H9 (cell line): ENCODE results near the gene LRRC8E. TPM values are rescaled to one million over a fixed set of nuclear protein-coding genes. Genes with fewer than 3 reads are reported as not detected.

Experiments
- DNase-seq: peaks from one replicate; pipeline ENCODE4 v3.0.0-alpha.2; 2017
- H2AFZ ChIP-seq: one replicate; pipeline ENCODE4 v1.6.1; 2013; ENCODE audit warnings: mild to moderate bottlenecking, low read length, control low read depth, moderate library complexity
- H2AK5ac ChIP-seq: 2 replicates; pipeline ENCODE4 v1.6.1; 2013; ENCODE audit warnings: low read length, control low read depth, mixed read lengths; ENCODE audit not compliant: insufficient read length
- H2BK120ac ChIP-seq: one replicate; pipeline ENCODE4 v1.6.1; 2013; ENCODE audit warnings: low read depth, mild to moderate bottlenecking, low read length, control low read depth, inconsistent platforms; ENCODE audit not compliant: poor library complexity, severe bottlenecking
- H2BK12ac ChIP-seq: 2 replicates; pipeline ENCODE4 v1.6.1; 2013; ENCODE audit warnings: low read length, control low read depth, mixed read lengths, low read depth; ENCODE audit not compliant: insufficient read length
- H2BK15ac ChIP-seq: 2 replicates; pipeline ENCODE4 v1.6.1; 2013; ENCODE audit warnings: low read depth, low read length, control low read depth
- H2BK20ac ChIP-seq: one replicate; pipeline ENCODE4 v1.6.1; 2013; ENCODE audit warnings: low read depth, mild to moderate bottlenecking, low read length, control low read depth, inconsistent platforms; ENCODE audit not compliant: poor library complexity, severe bottlenecking
- H2BK5ac ChIP-seq: 2 replicates; pipeline ENCODE4 v1.6.1; 2013; ENCODE audit warnings: low read length, control low read depth, mixed read lengths; ENCODE audit not compliant: insufficient read length
- H3K14ac ChIP-seq: 2 replicates; pipeline ENCODE4 v1.6.1; 2013; ENCODE audit warnings: low read length, control low read depth; ENCODE audit not compliant: insufficient read depth
- H3K18ac ChIP-seq: 2 replicates; pipeline ENCODE4 v1.6.1; 2013; ENCODE audit warnings: low read depth, mild to moderate bottlenecking, mixed read lengths, low read length, control low read depth; ENCODE audit not compliant: insufficient read length
- H3K23ac ChIP-seq: 2 replicates; pipeline ENCODE4 v1.6.1; 2013; ENCODE audit warnings: low read length, control low read depth, mixed read lengths, low read depth; ENCODE audit not compliant: insufficient read length
- H3K23me2 ChIP-seq: 2 replicates; pipeline ENCODE4 v1.6.1; 2013; ENCODE audit warnings: low read depth, mild to moderate bottlenecking, mixed read lengths, low read length, control low read depth; ENCODE audit not compliant: insufficient read length, poor library complexity, severe bottlenecking
- H3K27ac ChIP-seq: 2 replicates; pipeline ENCODE4 v1.5.1; 2013; ENCODE audit warnings: low read length, control low read depth, mixed read lengths, low read depth; ENCODE audit not compliant: insufficient read length
- H3K27me3 ChIP-seq: 2 replicates; pipeline ENCODE4 v1.6.1; 2013; ENCODE audit warnings: low read length, control low read depth, inconsistent platforms; ENCODE audit not compliant: insufficient read depth
- H3K4ac ChIP-seq: 2 replicates; pipeline ENCODE4 v1.6.1; 2013; ENCODE audit warnings: low read depth, mild to moderate bottlenecking, control low read depth, inconsistent platforms, low read length, moderate library complexity
- H3K4me1 ChIP-seq: 2 replicates; pipeline ENCODE4 v1.6.1; 2013; ENCODE audit warnings: low read length, control low read depth, inconsistent platforms; ENCODE audit not compliant: insufficient read depth
- H3K4me2 ChIP-seq: 2 replicates; pipeline ENCODE4 v1.6.1; 2013; ENCODE audit warnings: low read length, control low read depth, mixed read lengths; ENCODE audit not compliant: insufficient read length, insufficient read depth
- H3K56ac ChIP-seq: 2 replicates; pipeline ENCODE4 v1.6.1; 2013; ENCODE audit warnings: low read depth, mild to moderate bottlenecking, mixed read lengths, low read length, control low read depth; ENCODE audit not compliant: insufficient read length
- H3K79me1 ChIP-seq: 2 replicates; pipeline ENCODE4 v1.6.1; 2013; ENCODE audit warnings: low read depth, mild to moderate bottlenecking, moderate library complexity, low read length, control low read depth, inconsistent platforms; ENCODE audit not compliant: insufficient read depth, poor library complexity, severe bottlenecking
- H3K79me2 ChIP-seq: 2 replicates; pipeline ENCODE4 v1.6.1; 2013; ENCODE audit warnings: low read length, control low read depth, inconsistent platforms; ENCODE audit not compliant: insufficient read depth
- H3K9ac ChIP-seq: 2 replicates; pipeline ENCODE4 v1.6.1; 2013; ENCODE audit warnings: low read length, control low read depth, mixed read lengths; ENCODE audit not compliant: insufficient read length; ENCODE audit errors: extremely low read depth
- H3K9me3 ChIP-seq: one replicate; pipeline ENCODE4 v1.6.1; 2013; ENCODE audit warnings: low read depth, low read length, inconsistent platforms; ENCODE audit not compliant: control insufficient read depth
- H3T11ph ChIP-seq: one replicate; pipeline ENCODE4 v1.6.1; 2013; ENCODE audit warnings: mild to moderate bottlenecking, low read length, control low read depth, inconsistent platforms
- H4K20me1 ChIP-seq: one replicate; pipeline ENCODE4 v1.6.1; 2013; ENCODE audit not compliant: control insufficient read depth, insufficient read length, insufficient read depth
- H4K5ac ChIP-seq: 2 replicates; pipeline ENCODE4 v1.6.1; 2013; ENCODE audit warnings: low read depth, mild to moderate bottlenecking, mixed read lengths, low read length, control low read depth; ENCODE audit not compliant: insufficient read length
- H4K8ac ChIP-seq: replicated peaks from 2 replicates; pipeline ENCODE4 v1.6.1; 2013; ENCODE audit warnings: low read length, control low read depth, mixed read lengths, low read depth; ENCODE audit not compliant: insufficient read length
- H4K91ac ChIP-seq: 2 replicates; pipeline ENCODE4 v1.6.1; 2013; ENCODE audit warnings: low read depth, mild to moderate bottlenecking, moderate library complexity, mixed read lengths, low read length, control low read depth; ENCODE audit not compliant: insufficient read length
- H3K27ac Mint-ChIP-seq, 3 experiments: 2 replicates in 2 of 3; 3 replicates in 1 of 3; pipeline ENCODE4 v1.8.0; 2020 to 2021; ENCODE audit warnings: mixed read lengths in 3 of 3, mild to moderate bottlenecking in 1 of 3, moderate library complexity in 1 of 3
- H3K27me3 Mint-ChIP-seq: 2 replicates; pipeline ENCODE4 v1.8.0; 2021; ENCODE audit warnings: low read depth, mild to moderate bottlenecking, moderate library complexity, mixed read lengths
- H3K36me3 Mint-ChIP-seq, 3 experiments: 2 replicates in 2 of 3; 3 replicates in 1 of 3; pipeline ENCODE4 v1.8.0; 2020 to 2021; ENCODE audit warnings: low read depth in 3 of 3, mixed read lengths in 3 of 3; ENCODE audit not compliant: insufficient read depth in 1 of 3
- H3K4me1 Mint-ChIP-seq, 2 experiments: 2 replicates each; pipeline ENCODE4 v1.8.0; 2020; ENCODE audit warnings: mixed read lengths in 2 of 2
- H3K4me3 Mint-ChIP-seq, 2 experiments: 2 replicates in 1 of 2; 3 replicates in 1 of 2; pipeline ENCODE4 v1.8.0; 2020 to 2021; ENCODE audit warnings: mild to moderate bottlenecking in 2 of 2, mixed read lengths in 2 of 2, moderate library complexity in 1 of 2
- H3K9me3 Mint-ChIP-seq, 2 experiments: 2 replicates in 1 of 2; 3 replicates in 1 of 2; pipeline ENCODE4 v1.8.0; 2020; ENCODE audit warnings: mild to moderate bottlenecking in 2 of 2, mixed read lengths in 2 of 2, moderate library complexity in 1 of 2
- WGBS: extraction: QIAGEN DNeasy Blood & Tissue Kit; methylation state at CpG from one replicate; pipeline ENCODE4 v1.1.7; 2013; ENCODE audit warnings: missing lambda C conversion rate, low lambda C conversion rate, mixed read lengths; ENCODE audit not compliant: insufficient read length; ENCODE audit errors: extremely low coverage; 5-methylcytosine and 5-hydroxymethylcytosine counted together
- total RNA-seq: library from RNA; stranded (reverse); gene quantifications from 2 replicates; pipeline ENCODE4 v1.2.1, GENCODE V29; 2021
- TF ChIP-seq, protein P1 (sequence below): fragments of 200-600 bp; sonication (generic); conservative IDR thresholded peaks from 3 replicates; pipeline ENCODE4 v1.8.0; 2021; ENCODE audit warnings: antibody characterized with exemption, mild to moderate bottlenecking

Gene LRRC8E
- total RNA-seq, 1 experiment from 2014 or later, result 4.8 TPM

DNA sequence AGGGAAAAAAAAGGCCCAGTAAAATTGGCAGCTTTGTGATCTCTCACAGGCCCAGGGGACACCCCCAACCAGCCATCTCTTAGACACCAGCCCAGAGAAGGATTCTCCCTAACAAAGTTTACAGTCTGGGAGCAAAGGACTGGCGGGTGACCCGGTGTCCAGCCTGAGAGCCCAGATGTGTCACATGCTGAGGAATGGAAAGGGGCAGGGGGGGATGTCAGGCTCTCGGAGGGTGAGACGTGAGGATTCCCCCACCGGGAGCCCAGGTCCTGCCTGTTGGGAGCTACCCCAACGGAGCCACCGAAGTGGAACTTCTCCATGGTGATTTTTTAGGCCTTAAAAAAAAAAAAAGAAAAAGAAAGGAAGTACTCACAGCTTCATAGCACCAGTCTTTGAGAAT is 42.5 kb downstream of the LRRC8E start:
- Histone ChIP-seq H3K23ac (no peak overlapping the region), H4K20me1 (no peaks in the 10 kb centered on the region), H3K9ac (no peak overlapping the region), H2BK20ac (no peak overlapping the region), H3K4me1 (0 out of 2 replicates have a peak, but pooled peaks cover 4% of the 10 kb centered on the region), H3K79me1 (no peaks in the 10 kb centered on the region), H3K27me3 (no peaks in the 10 kb centered on the region), H3K27ac (no peak overlapping the region), H3K9me3 (no peaks in the 10 kb centered on the region), H3K56ac (no peak overlapping the region), H2BK5ac (no peak overlapping the region), H4K91ac (no peak overlapping the region), H2BK120ac (no peak overlapping the region), H3K4ac (no peak overlapping the region), H4K5ac (no peak overlapping the region), H2BK15ac (no peak overlapping the region), H3K18ac (no peak overlapping the region), H2BK12ac (no peak overlapping the region), H3K14ac (no peak overlapping the region), H3K79me2 (no peaks in the 10 kb centered on the region), H4K8ac (no peak overlapping the region), H2AK5ac (no peak overlapping the region), H3K23me2 (no peaks in the 10 kb centered on the region), H3T11ph (no peak overlapping the region), H2AFZ (no peak overlapping the region), H3K4me2 (no peak overlapping the region)
- Mint-ChIP-seq H3K4me3 (no peak overlapping the region; a peak in 1 of 5 replicates), H3K4me1 (peaks cover 4 to 9% of the 10 kb centered on the region in 2 experiments), H3K27ac (no peak overlapping the region), H3K27me3 (no peaks in the 10 kb centered on the region), H3K36me3 (peaks cover 18 to 65% (median 45%) of the 10 kb centered on the region in 3 experiments; a peak in 6 of 7 replicates), H3K9me3 (no peaks in the 10 kb centered on the region)
- no peak for DNase-seq
- TF ChIP-seq, protein P1, sequence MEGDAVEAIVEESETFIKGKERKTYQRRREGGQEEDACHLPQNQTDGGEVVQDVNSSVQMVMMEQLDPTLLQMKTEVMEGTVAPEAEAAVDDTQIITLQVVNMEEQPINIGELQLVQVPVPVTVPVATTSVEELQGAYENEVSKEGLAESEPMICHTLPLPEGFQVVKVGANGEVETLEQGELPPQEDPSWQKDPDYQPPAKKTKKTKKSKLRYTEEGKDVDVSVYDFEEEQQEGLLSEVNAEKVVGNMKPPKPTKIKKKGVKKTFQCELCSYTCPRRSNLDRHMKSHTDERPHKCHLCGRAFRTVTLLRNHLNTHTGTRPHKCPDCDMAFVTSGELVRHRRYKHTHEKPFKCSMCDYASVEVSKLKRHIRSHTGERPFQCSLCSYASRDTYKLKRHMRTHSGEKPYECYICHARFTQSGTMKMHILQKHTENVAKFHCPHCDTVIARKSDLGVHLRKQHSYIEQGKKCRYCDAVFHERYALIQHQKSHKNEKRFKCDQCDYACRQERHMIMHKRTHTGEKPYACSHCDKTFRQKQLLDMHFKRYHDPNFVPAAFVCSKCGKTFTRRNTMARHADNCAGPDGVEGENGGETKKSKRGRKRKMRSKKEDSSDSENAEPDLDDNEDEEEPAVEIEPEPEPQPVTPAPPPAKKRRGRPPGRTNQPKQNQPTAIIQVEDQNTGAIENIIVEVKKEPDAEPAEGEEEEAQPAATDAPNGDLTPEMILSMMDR, result no peak
- no CpG with 5 or more reads among the region's 7 CpGs for WGBS
